Testis (tissue), 2 donors: ENCODE data around the gene NYAP2.

ENCODE experiments used
- CTCF ChIP-seq, 3 experiments: fragments of 450-650 bp in 2 of 3; fragments of 200-600 bp in 1 of 3; sonication (generic) in 1 of 3; IDR thresholded peaks; one replicate each; pipeline ENCODE4 v1.5.1; 2016 to 2019; ENCODE audit warnings: antibody characterized with exemption in 3 of 3, mild to moderate bottlenecking in 2 of 3, moderate library complexity in 1 of 3
- POLR2A ChIP-seq: fragments of 450-650 bp; IDR thresholded peaks from one replicate; pipeline ENCODE4 v1.6.1; 2017; ENCODE audit warnings: antibody characterized with exemption, mild to moderate bottlenecking, moderate library complexity

- TF ChIP-seq CTCF (IDR thresholded peaks at IDR 0.05): no peak
- no peak for TF ChIP-seq POLR2A
These were observed 32.8 kb upstream of the NYAP2 start for GRCh38 chr2:225366731-225367130.
